Measurements from ENCODE around the gene SLN. TPM values are rescaled to one million over a fixed set of nuclear protein-coding genes. Genes with fewer than 3 reads are reported as not detected.
A peak's percentile ranks its signal among the peaks of the same experiment; 100 is the strongest.

SLN gene
- total and polyA plus RNA-seq, 12 donors: 0.33 to 13.0 (median 2.5) TPM; not detected in 6

GRCh38 chr11:107683807-107684206 lies 28.0 kb downstream of the SLN start:
- Histone ChIP-seq H3K4me1 (replicated peaks in 1 of 2) (no peaks in the 10 kb centered on the region), H3K9me3 (replicated peaks in 1 of 3) (no peaks in the 10 kb centered on the region), H3K27me3 (peaks cover 3% of the 10 kb centered on the region), H3K27ac (no peak overlapping the region), H3K36me3 (replicated peaks in 1 of 2) (no peaks in the 10 kb centered on the region), H3K4me3 (no peak overlapping the region)
- TF ChIP-seq CTCF (IDR thresholded peaks at IDR 0.05) (peak in 2 of 6 experiments; percentile 25 to 28), POLR2A (IDR thresholded peaks at IDR 0.05) (no peak)
- WGBS, 4 donors: 97 to 100% (median 98%) methylated on average over 2 of the region's 2 CpGs
- intact Hi-C loops (cut with DNase I): no loop called here
- no peak for DNase-seq

GRCh38 chr11:107683061-107683460 lies 28.8 kb downstream of the SLN start:
- no peaks in the 10 kb centered on the region for H3K9me3 ChIP-seq (replicated peaks in 1 of 3)
- 62 to 75% (median 75%) methylated on average over 2 of the region's 2 CpGs for WGBS, 4 donors
- no peaks in the 10 kb centered on the region for H3K36me3 ChIP-seq (replicated peaks in 1 of 2)
- H3K4me3 ChIP-seq: no peak overlapping the region
- intact Hi-C loops (cut with DNase I): no loop called here
- DNase-seq: no peak
- H3K4me1 ChIP-seq (replicated peaks in 1 of 2): no peaks in the 10 kb centered on the region
- TF ChIP-seq POLR2A (IDR thresholded peaks at IDR 0.05): no peak
- no peak for TF ChIP-seq CTCF (IDR thresholded peaks at IDR 0.05)
- H3K27ac ChIP-seq: peak overlapping the region in 1 of 5 donors; percentile 36
- peaks cover 3% of the 10 kb centered on the region for H3K27me3 ChIP-seq

GRCh38 chr11:107682572-107682971 lies 29.3 kb downstream of the SLN start:
- 60 to 68% (median 65%) methylated on average over 5 of the region's 5 CpGs for WGBS, 4 donors
- no peak for TF ChIP-seq CTCF (IDR thresholded peaks at IDR 0.05)
- no peak for TF ChIP-seq POLR2A (IDR thresholded peaks at IDR 0.05)
- peak overlapping the region in 1 of 5 donors; percentile 36 for H3K27ac ChIP-seq
- H3K9me3 ChIP-seq (replicated peaks in 1 of 3): no peaks in the 10 kb centered on the region
- DNase-seq: no peak
- H3K27me3 ChIP-seq: peaks cover 3% of the 10 kb centered on the region
- H3K36me3 ChIP-seq (replicated peaks in 1 of 2): no peaks in the 10 kb centered on the region
- H3K4me3 ChIP-seq: no peak overlapping the region
- intact Hi-C loops (cut with DNase I): no loop called here
- no peaks in the 10 kb centered on the region for H3K4me1 ChIP-seq (replicated peaks in 1 of 2)

- Histone ChIP-seq H3K4me3 (no peak overlapping the region), H3K27ac (peak overlapping the region in 1 of 5 donors; percentile 36), H3K36me3 (replicated peaks in 1 of 2) (no peaks in the 10 kb centered on the region), H3K4me1 (replicated peaks in 1 of 2) (no peaks in the 10 kb centered on the region), H3K9me3 (replicated peaks in 1 of 3) (no peaks in the 10 kb centered on the region), H3K27me3 (peaks cover 3% of the 10 kb centered on the region)
- intact Hi-C loops (cut with DNase I): no loop called here
- WGBS, 4 donors: 65 to 85% (median 70%) methylated on average over 4 of the region's 4 CpGs
- TF ChIP-seq CTCF (IDR thresholded peaks at IDR 0.05): no peak
- no peak for TF ChIP-seq POLR2A (IDR thresholded peaks at IDR 0.05)
- peak in 2 of 7 donors; percentile 10 to 25 for DNase-seq
Observed at GRCh38 chr11:107682171-107682570, 29.7 kb downstream of the SLN start.
